ENCODE results near the gene ZFP1. TPM values are rescaled to one million over a fixed set of nuclear protein-coding genes. Genes with fewer than 3 reads are reported as not detected.

Gene ZFP1
- 1 to 10 TPM; 3.1 to 9.1 (median 5.7) TPM for total RNA-seq

DNA sequence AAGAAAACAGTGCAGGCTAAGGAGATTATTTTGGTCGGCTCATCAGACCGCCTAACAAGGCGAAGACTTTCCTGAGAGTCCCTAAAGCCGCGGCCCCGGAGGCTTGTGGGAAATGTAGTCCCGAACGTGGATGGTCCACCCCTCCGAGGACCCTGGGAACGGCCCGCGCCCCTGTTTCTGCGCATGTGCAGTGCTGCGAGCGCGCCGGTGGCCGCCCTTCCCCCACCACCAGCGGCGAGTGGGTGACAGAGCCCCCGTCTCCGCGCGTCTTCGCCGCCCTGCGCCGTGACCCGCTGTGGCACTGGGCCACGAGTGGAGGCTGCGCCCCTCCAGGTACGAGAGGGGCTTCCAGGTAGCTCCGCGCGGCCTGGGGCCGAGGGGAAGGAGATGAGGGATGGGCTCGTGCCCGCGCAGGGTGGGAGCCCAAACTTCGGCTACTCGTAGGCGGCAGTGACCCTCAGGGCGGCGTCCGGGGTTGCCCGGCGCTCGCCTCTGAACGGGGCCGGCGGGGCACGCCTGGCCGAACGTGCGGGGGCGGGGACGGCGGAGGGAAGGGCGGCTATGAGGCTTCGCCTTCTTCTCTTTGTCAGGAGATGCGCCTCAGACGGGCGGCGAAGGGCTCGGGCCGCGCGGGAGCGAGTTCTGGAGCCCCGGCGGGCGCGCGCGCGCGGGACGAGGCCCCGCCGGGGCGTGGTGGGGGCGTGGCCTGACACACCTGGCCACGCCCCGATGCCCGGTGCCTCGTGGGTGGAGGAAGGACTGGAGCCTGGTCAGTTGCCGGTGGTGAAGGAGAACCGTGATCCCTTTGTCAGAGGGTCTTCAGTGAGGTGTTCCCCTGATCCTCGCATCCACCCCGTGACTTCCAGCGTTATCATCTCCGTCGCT is at the start of gene ZFP1:
TSS of gene ZFP1 (plus strand) at position 214 of the 885 bp plus-strand sequence. CDS start 4,428 bp downstream, outside the sequence.
- 0 to 2% methylated on average over 22 to 26 of the region's 93 CpGs for WGBS, 2 donors
- TF ChIP-seq POLR2A (IDR thresholded peaks at IDR 0.05) = peak in 2 of 4 donors; percentile 53 to 63
- TF ChIP-seq, protein P1, sequence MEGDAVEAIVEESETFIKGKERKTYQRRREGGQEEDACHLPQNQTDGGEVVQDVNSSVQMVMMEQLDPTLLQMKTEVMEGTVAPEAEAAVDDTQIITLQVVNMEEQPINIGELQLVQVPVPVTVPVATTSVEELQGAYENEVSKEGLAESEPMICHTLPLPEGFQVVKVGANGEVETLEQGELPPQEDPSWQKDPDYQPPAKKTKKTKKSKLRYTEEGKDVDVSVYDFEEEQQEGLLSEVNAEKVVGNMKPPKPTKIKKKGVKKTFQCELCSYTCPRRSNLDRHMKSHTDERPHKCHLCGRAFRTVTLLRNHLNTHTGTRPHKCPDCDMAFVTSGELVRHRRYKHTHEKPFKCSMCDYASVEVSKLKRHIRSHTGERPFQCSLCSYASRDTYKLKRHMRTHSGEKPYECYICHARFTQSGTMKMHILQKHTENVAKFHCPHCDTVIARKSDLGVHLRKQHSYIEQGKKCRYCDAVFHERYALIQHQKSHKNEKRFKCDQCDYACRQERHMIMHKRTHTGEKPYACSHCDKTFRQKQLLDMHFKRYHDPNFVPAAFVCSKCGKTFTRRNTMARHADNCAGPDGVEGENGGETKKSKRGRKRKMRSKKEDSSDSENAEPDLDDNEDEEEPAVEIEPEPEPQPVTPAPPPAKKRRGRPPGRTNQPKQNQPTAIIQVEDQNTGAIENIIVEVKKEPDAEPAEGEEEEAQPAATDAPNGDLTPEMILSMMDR (IDR thresholded peaks at IDR 0.05) = peak in 1 of 6 experiments; percentile 8
- H3K27me3 ChIP-seq = no peaks in the 10 kb centered on the region
- peaks cover 0 to 21% (median 0%) of the 10 kb centered on the region in 3 donors for H3K9me3 ChIP-seq
- intact Hi-C loops (cut with DNase I) = no loop called here
- peak within 1 kb of the TSS; percentile 83 to 96 (median 92) for H3K4me3 ChIP-seq
- peak within 1 kb of the TSS; percentile 95 to 98 (median 98) for H3K27ac ChIP-seq
- peaks cover 0 to 18% (median 0%) of the 10 kb centered on the region in 3 donors for H3K36me3 ChIP-seq
- peaks cover 0 to 12% (median 4%) of the 10 kb centered on the region in 3 donors for H3K4me1 ChIP-seq
- peak; percentile 67 for DNase-seq

DNA sequence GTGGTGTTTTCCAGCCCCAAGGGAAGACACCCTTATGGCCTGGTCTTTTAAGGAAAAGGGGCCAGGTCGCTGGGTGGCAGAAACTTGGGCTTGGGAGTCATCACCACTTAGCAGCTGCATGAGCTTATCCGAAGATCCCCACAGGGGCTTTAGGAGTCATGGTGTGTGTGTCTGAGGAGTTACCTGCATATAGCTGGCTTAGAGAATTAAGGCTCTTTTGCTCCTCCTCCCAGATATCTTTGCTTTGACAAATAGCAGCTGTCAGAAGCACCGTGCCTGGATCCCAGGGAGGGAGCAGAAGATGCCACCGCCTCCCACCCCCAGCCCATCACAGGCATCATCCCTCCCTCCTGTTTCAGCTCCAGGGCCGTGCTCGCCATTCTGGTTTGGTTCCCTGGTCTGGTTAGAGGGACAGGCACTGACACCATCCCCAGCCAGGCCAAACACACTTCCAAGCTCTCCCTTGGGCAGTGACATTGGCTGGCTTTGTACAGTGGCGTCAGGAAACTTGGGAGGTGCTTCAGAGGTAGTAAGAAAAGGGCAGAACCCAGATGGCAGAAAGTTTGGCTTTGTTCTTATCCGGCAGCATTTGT is 49.2 kb upstream of the ZFP1 start:
- Histone ChIP-seq H3K27ac (peak overlapping the region; percentile 60 to 82 (median 73)), H3K36me3 (peaks cover 0 to 26% (median 0%) of the 10 kb centered on the region in 3 donors), H3K4me1 (peaks cover 43 to 63% (median 47%) of the 10 kb centered on the region in 3 donors), H3K9me3 (no peaks in the 10 kb centered on the region), H3K4me3 (no peak overlapping the region), H3K27me3 (no peaks in the 10 kb centered on the region)
- TF ChIP-seq, protein P1 (IDR thresholded peaks at IDR 0.05) = no peak
- TF ChIP-seq POLR2A (IDR thresholded peaks at IDR 0.05) = no peak
- no peak for DNase-seq
- WGBS, 2 donors = 45 to 56% methylated on average over 3 to 5 of the region's 8 CpGs
- intact Hi-C loops (cut with DNase I) = no loop called here

DNA sequence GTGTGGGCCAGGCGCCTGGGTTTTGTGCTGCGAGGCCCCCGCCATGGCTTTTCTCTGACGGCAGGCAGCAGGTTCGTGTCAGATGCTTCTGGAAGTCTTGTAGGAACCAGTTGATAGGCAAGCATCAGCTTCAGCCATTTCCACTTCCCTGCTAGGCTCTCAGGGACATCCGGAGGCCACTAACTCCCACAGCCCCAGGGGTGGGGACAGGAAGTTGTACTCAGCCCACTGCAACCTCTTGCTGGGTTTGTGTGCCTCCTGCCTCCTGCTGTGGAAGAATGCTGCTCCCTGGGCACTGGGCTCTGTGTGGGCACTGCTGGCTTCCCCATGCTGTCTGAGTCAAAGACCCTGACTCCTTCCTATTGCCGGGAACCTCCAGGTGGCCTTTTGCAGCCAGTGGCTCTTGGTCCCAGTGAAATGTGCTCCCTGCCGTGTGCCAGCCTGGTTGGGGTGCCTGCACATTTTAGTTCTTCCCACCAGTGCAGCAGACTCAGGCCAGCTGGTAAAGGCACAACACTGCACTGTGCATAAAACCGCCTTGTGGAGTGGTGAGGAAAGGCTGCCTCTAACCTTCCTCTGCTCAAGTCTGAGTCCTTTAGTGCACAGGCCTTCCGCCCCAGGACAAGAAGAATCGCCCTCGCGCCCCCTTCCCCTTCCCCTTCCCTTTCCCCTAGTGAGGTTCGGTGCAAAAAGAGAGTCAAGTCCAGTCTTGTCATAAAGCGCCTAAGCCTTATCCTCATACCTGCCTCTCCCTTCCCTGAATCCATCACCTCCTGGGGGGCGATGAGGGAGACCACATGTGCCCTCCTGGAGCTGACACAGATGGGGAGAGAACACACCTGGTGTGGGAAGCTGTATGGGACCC is 48.4 kb upstream of the ZFP1 start:
- intact Hi-C loops (cut with DNase I) = no loop called here
- Histone ChIP-seq H3K27ac (peak overlapping the region; percentile 60 to 82 (median 73)), H3K36me3 (peaks cover 0 to 26% (median 0%) of the 10 kb centered on the region in 3 donors), H3K9me3 (no peaks in the 10 kb centered on the region), H3K27me3 (no peaks in the 10 kb centered on the region), H3K4me1 (peaks cover 49 to 71% (median 51%) of the 10 kb centered on the region in 3 donors), H3K4me3 (no peak overlapping the region)
- WGBS, 2 donors = 25 to 44% methylated on average over 4 to 5 of the region's 16 CpGs
- TF ChIP-seq, protein P1 (IDR thresholded peaks at IDR 0.05) = no peak
- no peak for DNase-seq

DNA sequence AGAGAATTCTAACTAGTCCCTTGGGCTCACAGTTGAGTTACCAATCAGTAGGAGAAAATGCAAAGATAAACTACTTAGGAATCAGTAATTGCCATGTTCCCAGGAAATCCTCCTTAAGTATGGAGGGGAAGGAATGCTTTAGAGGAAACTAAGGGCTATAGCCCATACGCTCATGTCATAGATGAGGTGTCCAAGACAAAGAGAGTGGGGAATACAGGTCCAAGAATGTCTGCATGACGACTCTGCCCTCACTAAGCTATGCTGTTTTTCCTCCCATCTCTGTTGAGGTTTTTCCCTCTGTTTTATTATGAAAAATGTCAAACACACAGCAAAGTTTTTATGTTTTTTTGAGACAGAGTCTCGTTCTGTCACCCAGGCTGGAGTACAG is 47.7 kb upstream of the ZFP1 start:
- H3K4me1 ChIP-seq = peaks cover 55 to 74% (median 57%) of the 10 kb centered on the region in 3 donors
- H3K27me3 ChIP-seq = no peaks in the 10 kb centered on the region
- DNase-seq = no peak
- TF ChIP-seq POLR2A (IDR thresholded peaks at IDR 0.05) = no peak
- TF ChIP-seq, protein P1 (IDR thresholded peaks at IDR 0.05) = no peak
- H3K9me3 ChIP-seq = no peaks in the 10 kb centered on the region
- H3K27ac ChIP-seq = peak overlapping the region in 1 of 4 donors; percentile 82
- 80 to 83% methylated on average over 3 of the region's 3 CpGs for WGBS, 2 donors
- H3K36me3 ChIP-seq = peaks cover 0 to 19% (median 0%) of the 10 kb centered on the region in 3 donors
- intact Hi-C loops (cut with DNase I) = no loop called here
- H3K4me3 ChIP-seq = no peak overlapping the region

Data from esophagus squamous epithelium (tissue), 5 donors.